Loucy (cell line): ENCODE data around the gene UNK.

Experiments used
- EZH2phosphoT487 ChIP-seq: fragments of 200-600 bp; IDR thresholded peaks from 2 replicates; pipeline ENCODE4 v1.6.1; 2018; ENCODE audit warnings: antibody characterized with exemption, mild to moderate bottlenecking, moderate library complexity, borderline replicate concordance
- TF ChIP-seq, protein P1 (sequence below): fragments of 200-600 bp; sonication (generic); conservative IDR thresholded peaks from 2 replicates; pipeline ENCODE4 v1.5.1; 2014; ENCODE audit warnings: mild to moderate bottlenecking, antibody characterized with exemption, low read length

GRCh38 chr17:75806822-75807500 is 22.4 kb downstream of the UNK start:
- TF ChIP-seq, protein P1, sequence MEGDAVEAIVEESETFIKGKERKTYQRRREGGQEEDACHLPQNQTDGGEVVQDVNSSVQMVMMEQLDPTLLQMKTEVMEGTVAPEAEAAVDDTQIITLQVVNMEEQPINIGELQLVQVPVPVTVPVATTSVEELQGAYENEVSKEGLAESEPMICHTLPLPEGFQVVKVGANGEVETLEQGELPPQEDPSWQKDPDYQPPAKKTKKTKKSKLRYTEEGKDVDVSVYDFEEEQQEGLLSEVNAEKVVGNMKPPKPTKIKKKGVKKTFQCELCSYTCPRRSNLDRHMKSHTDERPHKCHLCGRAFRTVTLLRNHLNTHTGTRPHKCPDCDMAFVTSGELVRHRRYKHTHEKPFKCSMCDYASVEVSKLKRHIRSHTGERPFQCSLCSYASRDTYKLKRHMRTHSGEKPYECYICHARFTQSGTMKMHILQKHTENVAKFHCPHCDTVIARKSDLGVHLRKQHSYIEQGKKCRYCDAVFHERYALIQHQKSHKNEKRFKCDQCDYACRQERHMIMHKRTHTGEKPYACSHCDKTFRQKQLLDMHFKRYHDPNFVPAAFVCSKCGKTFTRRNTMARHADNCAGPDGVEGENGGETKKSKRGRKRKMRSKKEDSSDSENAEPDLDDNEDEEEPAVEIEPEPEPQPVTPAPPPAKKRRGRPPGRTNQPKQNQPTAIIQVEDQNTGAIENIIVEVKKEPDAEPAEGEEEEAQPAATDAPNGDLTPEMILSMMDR: no peak
- TF ChIP-seq EZH2phosphoT487: no peak
